Small intestine (tissue), 7 donors: ENCODE results near the gene C10orf105. TPM values are rescaled to one million over a fixed set of nuclear protein-coding genes. Genes with fewer than 3 reads are reported as not detected.

Experiments
- DNase-seq, 2 donors: peaks; one replicate each; pipeline versions ENCODE4 v3.0.0 to v3.0.0-alpha.2; 2013
- FAIRE-seq: peaks from 2 replicates; lab custom pipeline; 2012; peaks lifted over from hg19 to GRCh38; lab: Jason Lieb, UNC
- H3K27ac ChIP-seq, 3 donors: one replicate each; pipeline ENCODE4 v1.5.1; 2013; ENCODE audit warnings: low read length in 2 of 3, mild to moderate bottlenecking in 2 of 3, control low read depth in 1 of 3, inconsistent platforms in 1 of 3, low read depth in 1 of 3, moderate library complexity in 1 of 3
- H3K27me3 ChIP-seq, 3 donors: one replicate each; pipeline ENCODE4 v1.6.1; 2013; ENCODE audit warnings: low read length in 3 of 3, inconsistent platforms in 1 of 3; ENCODE audit not compliant: control insufficient read depth in 3 of 3, insufficient read depth in 3 of 3
- H3K36me3 ChIP-seq, 3 donors: one replicate each; pipeline ENCODE4 v1.6.1; 2013; ENCODE audit warnings: low read length in 3 of 3, inconsistent platforms in 1 of 3, low read depth in 1 of 3, mild to moderate bottlenecking in 1 of 3, moderate library complexity in 1 of 3; ENCODE audit not compliant: control insufficient read depth in 3 of 3, insufficient read depth in 2 of 3
- H3K4me1 ChIP-seq, 3 donors: one replicate each; pipeline ENCODE4 v1.6.1; 2013; ENCODE audit warnings: low read length in 2 of 3, inconsistent platforms in 1 of 3, low read depth in 1 of 3, mild to moderate bottlenecking in 1 of 3, moderate library complexity in 1 of 3; ENCODE audit not compliant: control insufficient read depth in 3 of 3, insufficient read depth in 2 of 3
- H3K4me3 ChIP-seq, 3 donors: one replicate each; pipeline ENCODE4 v1.5.1; 2013; ENCODE audit warnings: low read length in 3 of 3, control low read depth in 1 of 3, inconsistent platforms in 1 of 3, low read depth in 1 of 3, mild to moderate bottlenecking in 1 of 3, moderate library complexity in 1 of 3
- H3K9me3 ChIP-seq, 2 donors: one replicate each; pipeline ENCODE4 v1.6.1; 2013; ENCODE audit warnings: low read depth in 1 of 2, low read length in 1 of 2; ENCODE audit not compliant: control insufficient read depth in 2 of 2, insufficient read depth in 1 of 2
- WGBS, 3 donors: extraction: QIAGEN DNeasy Blood & Tissue Kit; methylation state at CpG; one replicate each; pipeline ENCODE4 v1.1.7; 2013; 5-methylcytosine and 5-hydroxymethylcytosine counted together
- polyA plus RNA-seq, 4 donors: library from polyadenylated mRNA; stranded (reverse) in 3 of 4; unstranded in 1 of 4; fragments of 200-250 nt in 3 of 4; fragments of 120-200 nt in 1 of 4; gene quantifications; one replicate each; pipeline versions ENCODE4 v1.2.1 to v1.2.3, GENCODE V29; 2013
- donor health status: healthy with polysubstance abuse.
- donor health status: control.
- donor health status: control.
- donor health status: Bipolar disorder and iron deficiency.
- donor health status: healthy.

C10orf105 gene
- polyA plus RNA-seq, 4 donors, result 0.06 to 0.27 TPM; not detected in 2

DNA sequence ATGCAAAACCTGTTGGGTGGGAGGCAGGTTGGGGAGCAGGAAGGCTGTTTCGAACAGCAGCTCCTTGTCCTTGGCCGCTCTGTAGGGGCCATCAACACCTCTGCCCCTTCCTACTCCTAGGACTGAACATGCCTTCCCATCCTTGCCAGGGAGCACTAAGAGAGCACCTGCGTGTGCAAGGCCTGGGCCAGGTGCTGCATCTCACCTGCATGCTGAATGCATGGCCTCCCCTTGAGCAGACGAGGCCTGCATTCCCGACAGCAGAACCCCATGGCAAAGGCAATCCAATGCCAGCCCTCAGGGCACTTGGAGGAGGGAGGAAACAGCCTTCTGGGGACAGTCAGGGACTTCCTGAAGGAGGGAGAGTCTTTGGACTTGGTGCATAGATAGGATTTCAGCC, 42.7 kb upstream of the C10orf105 start:
- no peak overlapping the region for H3K4me3 ChIP-seq
- peaks cover 9 to 63% (median 15%) of the 10 kb centered on the region in 3 donors for H3K4me1 ChIP-seq
- no peak overlapping the region for H3K27ac ChIP-seq
- DNase-seq (no peak), FAIRE-seq (no peak)
- peaks cover 0 to 58% (median 2%) of the 10 kb centered on the region in 3 donors for H3K36me3 ChIP-seq
- no peaks in the 10 kb centered on the region for H3K27me3 ChIP-seq
- 75 to 90% (median 83%) methylated on average over 5 of the region's 5 CpGs for WGBS, 3 donors
- H3K9me3 ChIP-seq, result no peaks in the 10 kb centered on the region

DNA sequence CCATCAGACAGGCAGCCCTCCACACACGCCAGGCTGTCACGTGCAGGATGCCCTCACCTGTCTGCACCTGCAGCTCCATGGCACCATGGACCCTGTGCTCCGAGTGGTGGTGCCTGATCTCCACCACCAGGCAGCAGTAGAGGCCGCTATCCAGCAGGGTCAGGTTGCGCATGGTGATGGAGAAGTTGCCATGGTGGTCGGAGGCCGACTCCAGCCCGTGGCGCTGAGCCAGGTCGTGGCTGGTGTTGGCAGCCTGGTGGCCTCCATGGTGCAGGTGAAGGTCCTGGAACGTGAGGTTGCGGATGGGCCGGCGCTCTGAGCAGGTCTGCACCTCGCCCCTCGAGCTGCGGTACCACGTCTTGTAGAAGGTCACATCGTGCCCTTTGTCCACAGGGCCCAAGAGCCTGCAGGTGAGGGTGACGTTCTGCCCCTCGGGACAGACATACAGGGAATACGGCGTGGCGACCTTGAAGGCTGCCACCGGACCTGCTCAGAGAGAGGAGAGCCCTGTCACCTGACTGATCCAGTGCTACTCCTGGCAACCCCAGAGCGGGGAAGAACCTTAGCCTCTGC, 42.0 kb upstream of the C10orf105 start:
- no peak overlapping the region for H3K4me3 ChIP-seq
- no peak for FAIRE-seq
- peaks cover 13 to 63% (median 18%) of the 10 kb centered on the region in 3 donors for H3K4me1 ChIP-seq
- H3K27ac ChIP-seq, result no peak overlapping the region
- H3K27me3 ChIP-seq, result no peaks in the 10 kb centered on the region
- H3K9me3 ChIP-seq, result no peaks in the 10 kb centered on the region
- H3K36me3 ChIP-seq, result peaks cover 0 to 59% (median 2%) of the 10 kb centered on the region in 3 donors
- WGBS, 3 donors, result 90 to 97% (median 91%) methylated on average over 26 of the region's 26 CpGs
- DNase-seq, result no peak

DNA sequence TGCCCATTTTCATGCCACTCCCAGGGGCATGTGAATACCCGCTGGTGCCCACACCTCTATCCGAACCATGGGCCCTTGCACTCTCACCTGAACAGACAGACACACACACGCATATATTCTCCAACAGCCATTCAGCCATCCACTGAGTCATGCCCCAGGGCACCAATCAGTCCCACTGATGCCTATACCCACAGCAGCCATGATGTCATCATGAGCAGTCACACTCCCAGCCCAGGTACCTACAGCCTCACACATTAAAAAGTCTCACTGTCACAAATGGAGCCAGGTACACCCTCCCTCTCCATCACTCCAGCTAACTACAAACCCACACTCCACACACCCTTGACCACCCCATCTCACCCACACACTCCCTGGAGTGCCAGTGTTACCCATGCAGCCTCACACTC, 41.5 kb upstream of the C10orf105 start:
- Histone ChIP-seq H3K27me3 (no peaks in the 10 kb centered on the region), H3K27ac (no peak overlapping the region)
- no peak for DNase-seq

DNA sequence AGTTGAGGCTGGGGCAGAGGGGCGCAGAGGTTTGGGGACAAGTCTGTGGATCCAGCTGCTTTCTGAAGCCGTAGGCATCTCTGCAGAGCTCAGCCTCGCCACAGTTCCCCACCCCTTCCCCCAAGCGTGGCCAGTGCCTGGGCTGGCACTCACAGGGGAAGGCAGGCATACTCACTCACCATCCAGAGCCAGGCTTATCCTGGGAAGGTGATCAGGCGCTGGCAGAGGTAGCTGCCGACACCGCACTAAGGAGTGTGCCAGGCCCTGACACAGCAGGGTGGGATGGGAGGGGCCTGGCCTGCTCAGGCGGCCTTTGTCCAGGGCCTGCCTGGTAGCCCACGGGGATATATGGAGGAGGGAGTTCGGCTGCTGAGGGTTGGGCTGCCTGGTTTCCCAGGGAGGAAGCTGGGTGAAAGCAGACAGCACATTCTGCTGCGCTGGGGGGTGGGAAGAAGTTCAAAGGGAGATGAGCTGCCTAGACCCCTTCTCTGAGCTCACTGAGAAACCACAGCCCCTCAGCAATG, 37.9 kb upstream of the C10orf105 start:
- Histone ChIP-seq H3K27ac (peak overlapping the region; percentile 57 to 93 (median 81)), H3K4me3 (no peak overlapping the region), H3K36me3 (peaks cover 0 to 58% (median 2%) of the 10 kb centered on the region in 3 donors), H3K27me3 (no peaks in the 10 kb centered on the region), H3K4me1 (peaks cover 30 to 78% (median 32%) of the 10 kb centered on the region in 3 donors), H3K9me3 (no peaks in the 10 kb centered on the region)
- WGBS, 3 donors, result 18 to 40% (median 26%) methylated on average over 11 of the region's 11 CpGs
- peak; percentile 77 to 88 for DNase-seq
- FAIRE-seq, result no peak

More for the DNA sequence above, 41.5 kb upstream of the C10orf105 start:
- WGBS, 3 donors, result 92 to 94% (median 93%) methylated on average over 3 of the region's 3 CpGs
- FAIRE-seq, result no peak
- Histone ChIP-seq H3K36me3 (peaks cover 0 to 59% (median 2%) of the 10 kb centered on the region in 3 donors), H3K9me3 (no peaks in the 10 kb centered on the region), H3K4me1 (peaks cover 11 to 63% (median 19%) of the 10 kb centered on the region in 3 donors), H3K4me3 (no peak overlapping the region)

DNA sequence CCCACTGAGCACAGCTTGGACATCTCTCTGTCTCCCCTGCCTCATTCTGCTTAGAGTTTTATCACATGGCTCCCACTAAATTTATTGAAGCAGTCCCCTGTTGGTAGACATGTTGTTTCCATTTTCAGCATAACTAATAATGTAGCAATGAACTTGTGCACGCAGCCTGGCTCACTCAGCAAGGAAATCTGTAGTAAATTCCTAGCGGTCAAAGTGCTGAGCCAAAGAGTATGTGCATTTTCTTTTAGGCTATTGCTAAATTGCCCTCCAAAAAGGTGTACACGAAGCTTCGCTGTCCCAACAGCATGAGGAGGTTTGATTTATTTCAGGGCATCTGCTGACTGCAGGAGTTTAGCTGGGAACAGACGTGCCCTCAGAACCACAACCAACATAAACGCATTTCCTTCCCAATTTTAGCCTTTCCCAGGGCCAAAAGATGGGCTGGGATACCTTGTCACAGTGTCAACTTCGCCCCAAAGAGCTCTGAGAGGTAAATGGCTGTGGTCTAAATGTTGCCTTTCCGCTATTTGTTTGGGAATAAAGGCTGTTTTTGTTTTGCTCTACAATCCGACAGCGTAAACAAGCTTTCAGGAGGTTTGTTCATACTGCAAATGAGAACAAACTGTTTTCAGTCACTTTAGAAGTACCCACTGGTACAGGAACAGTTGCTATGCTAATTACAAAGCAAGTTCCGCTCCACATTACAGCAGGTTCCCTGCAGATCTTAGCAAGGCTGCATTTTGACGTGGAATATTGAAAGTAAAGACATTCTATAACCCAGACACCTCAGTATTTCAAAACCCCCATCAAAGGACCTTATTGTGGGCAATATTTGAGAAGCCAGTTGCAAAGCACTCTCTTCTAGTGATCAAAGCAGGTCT, 37.0 kb upstream of the C10orf105 start:
- Histone ChIP-seq H3K4me3 (no peak overlapping the region), H3K36me3 (peaks cover 0 to 59% (median 2%) of the 10 kb centered on the region in 3 donors), H3K4me1 (peaks cover 30 to 80% (median 34%) of the 10 kb centered on the region in 3 donors), H3K27me3 (no peaks in the 10 kb centered on the region), H3K9me3 (no peaks in the 10 kb centered on the region), H3K27ac (peak overlapping the region; percentile 57 to 93 (median 81))
- 60 to 70% (median 61%) methylated on average over 12 of the region's 12 CpGs for WGBS, 3 donors
- DNase-seq (no peak), FAIRE-seq (no peak)

DNA sequence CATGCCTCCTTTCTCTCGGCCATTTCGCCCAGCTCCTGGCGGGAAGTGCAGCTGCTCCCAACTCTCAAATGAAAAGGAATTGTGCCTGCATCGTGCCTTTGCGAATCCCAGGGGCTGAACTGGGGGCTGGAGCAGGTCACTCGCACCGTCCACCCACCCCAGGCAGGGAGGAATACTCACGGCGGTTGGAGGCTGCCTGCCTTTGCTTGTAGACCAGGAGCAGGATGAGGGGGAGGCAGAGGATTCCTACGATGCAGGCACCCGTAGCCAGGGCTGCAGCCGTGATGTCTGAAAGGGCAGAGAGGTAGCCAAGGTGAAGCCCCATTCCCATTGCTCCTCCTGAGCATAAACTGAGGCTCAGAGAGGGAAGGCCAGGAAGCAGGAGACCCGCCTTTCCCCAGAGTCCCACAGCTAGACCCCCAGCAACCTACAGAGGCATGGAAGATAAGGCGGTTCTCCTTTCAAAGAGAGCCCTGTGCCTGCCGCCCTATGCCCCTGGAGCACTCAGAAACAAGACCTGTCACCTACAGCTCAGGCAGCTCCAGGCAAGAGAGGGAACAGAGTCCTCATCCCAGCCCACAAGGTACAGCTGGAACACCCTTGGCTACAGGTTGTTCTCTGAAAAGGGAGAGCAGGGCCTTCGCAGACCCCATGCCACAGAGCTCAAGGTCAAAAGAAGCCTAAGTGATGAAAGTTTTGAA, 35.8 kb upstream of the C10orf105 start:
- H3K27ac ChIP-seq, result peak overlapping the region in 2 of 3 donors; percentile 6 to 55
- peaks cover 0 to 56% (median 3%) of the 10 kb centered on the region in 3 donors for H3K36me3 ChIP-seq
- DNase-seq (peak in 1 of 2 donors; percentile 70), FAIRE-seq (no peak)
- 66 to 85% (median 70%) methylated on average over 16 of the region's 16 CpGs for WGBS, 3 donors
- no peaks in the 10 kb centered on the region for H3K9me3 ChIP-seq
- H3K4me1 ChIP-seq, result peaks cover 27 to 83% (median 30%) of the 10 kb centered on the region in 3 donors
- no peak overlapping the region for H3K4me3 ChIP-seq
- no peaks in the 10 kb centered on the region for H3K27me3 ChIP-seq

DNA sequence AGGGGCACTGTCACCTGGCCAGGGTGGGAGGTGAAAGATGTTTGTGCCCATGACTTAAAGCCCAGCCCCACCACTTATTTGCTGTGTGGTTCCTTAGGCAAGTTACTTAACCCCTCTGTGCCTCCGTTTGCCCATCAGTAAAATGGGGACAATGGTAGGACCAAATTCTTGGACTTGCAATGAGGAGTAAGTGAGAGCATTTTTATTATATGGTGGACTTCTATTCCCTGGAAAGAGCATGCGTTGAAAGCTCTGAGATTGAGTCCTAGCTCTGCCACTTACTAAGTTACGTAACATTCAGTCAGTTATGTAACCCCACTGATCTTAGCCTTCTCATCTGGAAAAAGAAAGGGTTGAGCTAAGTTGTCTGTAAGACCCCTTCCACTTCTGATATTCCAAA, 35.0 kb upstream of the C10orf105 start:
- no peak for FAIRE-seq
- no peaks in the 10 kb centered on the region for H3K27me3 ChIP-seq
- H3K9me3 ChIP-seq, result no peaks in the 10 kb centered on the region
- peaks cover 27 to 88% (median 30%) of the 10 kb centered on the region in 3 donors for H3K4me1 ChIP-seq
- 82 to 91% (median 85%) methylated on average over 3 of the region's 3 CpGs for WGBS, 3 donors
- peaks cover 0 to 62% (median 3%) of the 10 kb centered on the region in 3 donors for H3K36me3 ChIP-seq
- H3K4me3 ChIP-seq, result no peak overlapping the region
- no peak for DNase-seq
- peak overlapping the region in 2 of 3 donors; percentile 61 to 83 for H3K27ac ChIP-seq
